B cell (primary cell): ENCODE measurements around the gene ABCB7.

Experiments
- EZH2 ChIP-seq: IDR thresholded peaks from 2 replicates; pipeline ENCODE4 v1.6.1; 2012; ENCODE audit warnings: borderline replicate concordance, low read depth, mild to moderate bottlenecking, moderate library complexity, low read length; ENCODE audit not compliant: insufficient read depth, poor library complexity, severe bottlenecking
- TF ChIP-seq, protein P1 (sequence below): fragments of 200-600 bp; IDR thresholded peaks from one replicate; pipeline ENCODE4 v1.8.0; 2022; ENCODE audit warnings: antibody characterized with exemption, mild to moderate bottlenecking

DNA sequence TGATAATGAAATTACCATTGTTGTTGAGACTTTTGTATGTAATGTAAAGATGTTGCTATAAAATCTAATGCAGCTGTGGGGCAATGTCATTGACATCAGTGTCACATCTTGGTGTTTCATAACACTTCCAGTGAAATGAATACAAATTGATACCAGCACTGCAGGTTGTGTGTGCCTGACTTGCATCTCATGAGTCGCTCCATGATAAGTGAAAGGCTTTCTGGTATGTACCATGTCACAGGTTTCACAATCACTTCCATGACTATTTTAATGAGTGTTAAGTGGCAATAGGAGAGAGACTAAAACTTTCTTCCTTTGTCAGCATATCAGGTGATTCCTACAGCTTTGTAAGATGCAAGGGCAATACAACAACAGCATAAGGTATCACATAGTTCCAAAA is 94.4 kb downstream of the ABCB7 start:
- TF ChIP-seq, protein P1, sequence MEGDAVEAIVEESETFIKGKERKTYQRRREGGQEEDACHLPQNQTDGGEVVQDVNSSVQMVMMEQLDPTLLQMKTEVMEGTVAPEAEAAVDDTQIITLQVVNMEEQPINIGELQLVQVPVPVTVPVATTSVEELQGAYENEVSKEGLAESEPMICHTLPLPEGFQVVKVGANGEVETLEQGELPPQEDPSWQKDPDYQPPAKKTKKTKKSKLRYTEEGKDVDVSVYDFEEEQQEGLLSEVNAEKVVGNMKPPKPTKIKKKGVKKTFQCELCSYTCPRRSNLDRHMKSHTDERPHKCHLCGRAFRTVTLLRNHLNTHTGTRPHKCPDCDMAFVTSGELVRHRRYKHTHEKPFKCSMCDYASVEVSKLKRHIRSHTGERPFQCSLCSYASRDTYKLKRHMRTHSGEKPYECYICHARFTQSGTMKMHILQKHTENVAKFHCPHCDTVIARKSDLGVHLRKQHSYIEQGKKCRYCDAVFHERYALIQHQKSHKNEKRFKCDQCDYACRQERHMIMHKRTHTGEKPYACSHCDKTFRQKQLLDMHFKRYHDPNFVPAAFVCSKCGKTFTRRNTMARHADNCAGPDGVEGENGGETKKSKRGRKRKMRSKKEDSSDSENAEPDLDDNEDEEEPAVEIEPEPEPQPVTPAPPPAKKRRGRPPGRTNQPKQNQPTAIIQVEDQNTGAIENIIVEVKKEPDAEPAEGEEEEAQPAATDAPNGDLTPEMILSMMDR, result no peak
- TF ChIP-seq EZH2, result no peak
